ENCODE data around the gene FAM20A. TPM values are rescaled to one million over a fixed set of nuclear protein-coding genes. Genes with fewer than 3 reads are reported as not detected.

The FAM20A gene
- total RNA-seq, 1 experiment from 2014 or later: not detected

GRCh38 chr17:68621065-68621464 is 19.9 kb upstream of the FAM20A start:
- no peaks in the 10 kb centered on the region for H3F3A ChIP-seq (ENCODE audit: insufficient read depth, low read depth)
- CTCF ChIA-PET: no interaction called here
- POLR2A ChIA-PET (ENCODE audit: unreplicated experiment): no interaction called here
- no peak for TF ChIP-seq CTCF (conservative IDR thresholded peaks at IDR 0.05)
- no peak for TF ChIP-seq EZH2 (IDR thresholded peaks at IDR 0.05; ENCODE audit: low read depth)
- H3K9me2 ChIP-seq (ENCODE audit: insufficient read depth): no peaks in the 10 kb centered on the region
- H4K20me1 ChIP-seq (ENCODE audit: insufficient read depth): no peaks in the 10 kb centered on the region
- H3K9me3 ChIP-seq (ENCODE audit: insufficient read depth, low read depth): no peaks in the 10 kb centered on the region
- no peaks in the 10 kb centered on the region for H3K27me3 ChIP-seq (ENCODE audit: insufficient read depth, low read depth)
- BruUV-seq (replicated peaks): no TSS peak
- H3K4me2 ChIP-seq: no peak overlapping the region
- DNase-seq: no peak
- H3K79me2 ChIP-seq (ENCODE audit: low read depth): no peaks in the 10 kb centered on the region
- intact Hi-C loops (cut with micrococcal nuclease; ENCODE audit: unreplicated experiment): no loop called here
- H3K27ac ChIP-seq: no peak overlapping the region
- H2AFZ ChIP-seq: no peak overlapping the region
- H3K4me1 ChIP-seq (replicated peaks; ENCODE audit: insufficient read depth): no peaks in the 10 kb centered on the region
- H3K36me3 ChIP-seq (ENCODE audit: low read depth): no peaks in the 10 kb centered on the region
- H3K4me3 ChIP-seq: no peak overlapping the region

GRCh38 chr17:68616334-68616733 is 15.2 kb upstream of the FAM20A start:
- intact Hi-C loops (cut with micrococcal nuclease; ENCODE audit: unreplicated experiment): no loop called here
- CTCF ChIA-PET: no interaction called here

GRCh38 chr17:68614718-68615117 is 13.6 kb upstream of the FAM20A start:
- TF ChIP-seq EZH2 (IDR thresholded peaks at IDR 0.05; ENCODE audit: low read depth) (no peak), CTCF (conservative IDR thresholded peaks at IDR 0.05) (no peak)
- intact Hi-C loops (cut with micrococcal nuclease; ENCODE audit: unreplicated experiment): no loop called here

More at GRCh38 chr17:68616334-68616733, 15.2 kb upstream of the FAM20A start:
- Histone ChIP-seq H3K9me3 (ENCODE audit: insufficient read depth, low read depth) (no peaks in the 10 kb centered on the region), H3K36me3 (ENCODE audit: low read depth) (no peaks in the 10 kb centered on the region), H3K27ac (no peak overlapping the region), H2AFZ (no peak overlapping the region), H3K27me3 (ENCODE audit: insufficient read depth, low read depth) (no peaks in the 10 kb centered on the region), H3K9me2 (ENCODE audit: insufficient read depth) (no peaks in the 10 kb centered on the region), H4K20me1 (ENCODE audit: insufficient read depth) (no peaks in the 10 kb centered on the region), H3K4me2 (no peak overlapping the region), H3F3A (ENCODE audit: insufficient read depth, low read depth) (no peaks in the 10 kb centered on the region), H3K4me3 (no peak overlapping the region), H3K4me1 (replicated peaks; ENCODE audit: insufficient read depth) (no peaks in the 10 kb centered on the region), H3K79me2 (ENCODE audit: low read depth) (no peaks in the 10 kb centered on the region)
- BruUV-seq (replicated peaks): no TSS peak
- no peak for DNase-seq
- TF ChIP-seq EZH2 (IDR thresholded peaks at IDR 0.05; ENCODE audit: low read depth): no peak
- no peak for TF ChIP-seq CTCF (conservative IDR thresholded peaks at IDR 0.05)
- POLR2A ChIA-PET (ENCODE audit: unreplicated experiment): no interaction called here

More at GRCh38 chr17:68614718-68615117, 13.6 kb upstream of the FAM20A start:
- ChIA-PET CTCF (no interaction called here), POLR2A (ENCODE audit: unreplicated experiment) (no interaction called here)
- no peaks in the 10 kb centered on the region for H3K9me3 ChIP-seq (ENCODE audit: insufficient read depth, low read depth)
- H3K27me3 ChIP-seq (ENCODE audit: insufficient read depth, low read depth): no peaks in the 10 kb centered on the region
- H2AFZ ChIP-seq: no peak overlapping the region
- no peak overlapping the region for H3K4me2 ChIP-seq
- H3K9me2 ChIP-seq (ENCODE audit: insufficient read depth): no peaks in the 10 kb centered on the region
- no peaks in the 10 kb centered on the region for H3K36me3 ChIP-seq (ENCODE audit: low read depth)
- no peak overlapping the region for H3K27ac ChIP-seq
- H4K20me1 ChIP-seq (ENCODE audit: insufficient read depth): no peaks in the 10 kb centered on the region
- BruUV-seq (replicated peaks): no TSS peak
- no peaks in the 10 kb centered on the region for H3K4me1 ChIP-seq (replicated peaks; ENCODE audit: insufficient read depth)
- no peak for DNase-seq
- no peaks in the 10 kb centered on the region for H3F3A ChIP-seq (ENCODE audit: insufficient read depth, low read depth)
- H3K79me2 ChIP-seq (ENCODE audit: low read depth): no peaks in the 10 kb centered on the region
- H3K4me3 ChIP-seq: no peak overlapping the region

All from PC-9 (cell line).